ENCODE measurements around the gene OSMR.
A peak's percentile ranks its signal among the peaks of the same experiment; 100 is the strongest.

OSMR gene

GRCh38 chr5:38871790-38872551 is 26.2 kb downstream of the OSMR start:
- peak; percentile 98 for DNase-seq (ENCODE audit: low read depth)

GRCh38 chr5:38872826-38873225 is 27.0 kb downstream of the OSMR start:
- DNase-seq (ENCODE audit: low read depth), result no peak

GRCh38 chr5:38874948-38875456 is 29.2 kb downstream of the OSMR start:
- DNase-seq (ENCODE audit: low read depth), result no peak

GRCh38 chr5:38878391-38879077 is 32.7 kb downstream of the OSMR start:
- DNase-seq (ENCODE audit: low read depth), result no peak

GRCh38 chr5:38879078-38879460 is 33.3 kb downstream of the OSMR start:
- no peak for DNase-seq (ENCODE audit: low read depth)

- DNase-seq (ENCODE audit: low read depth), result no peak
These were observed 38.0 kb downstream of the OSMR start for GRCh38 chr5:38883842-38884241.

GRCh38 chr5:38885208-38885607 is 39.4 kb downstream of the OSMR start:
- no peak for DNase-seq (ENCODE audit: low read depth)

GRCh38 chr5:38888041-38888440 is 42.2 kb downstream of the OSMR start:
- no peak for DNase-seq (ENCODE audit: low read depth)

- no peak for DNase-seq (ENCODE audit: low read depth)
These were observed 43.6 kb downstream of the OSMR start for GRCh38 chr5:38889424-38889823.

- DNase-seq (ENCODE audit: low read depth), result no peak
These were observed 45.8 kb downstream of the OSMR start for GRCh38 chr5:38891563-38891962.

- no peak for DNase-seq (ENCODE audit: low read depth)
These were observed 46.6 kb downstream of the OSMR start for GRCh38 chr5:38892363-38892762.

GRCh38 chr5:38896760-38897159 is 50.9 kb downstream of the OSMR start:
- DNase-seq (ENCODE audit: low read depth), result no peak

GRCh38 chr5:38899936-38900335 is 54.1 kb downstream of the OSMR start:
- no peak for DNase-seq (ENCODE audit: low read depth)

GRCh38 chr5:38905516-38905915 is 59.7 kb downstream of the OSMR start:
- peak; percentile 57 for DNase-seq (ENCODE audit: low read depth)

- no peak for DNase-seq (ENCODE audit: low read depth)
These were observed 60.7 kb downstream of the OSMR start for GRCh38 chr5:38906503-38906902.

- DNase-seq (ENCODE audit: low read depth), result no peak
These were observed 66.1 kb downstream of the OSMR start for GRCh38 chr5:38911933-38912332.

- DNase-seq (ENCODE audit: low read depth), result no peak
These were observed 67.9 kb downstream of the OSMR start for GRCh38 chr5:38913714-38914113.

- no peak for DNase-seq (ENCODE audit: low read depth)
These were observed 71.0 kb downstream of the OSMR start for GRCh38 chr5:38916802-38917201.

- DNase-seq (ENCODE audit: low read depth), result no peak
These were observed 75.4 kb downstream of the OSMR start for GRCh38 chr5:38921174-38921573.

- DNase-seq (ENCODE audit: low read depth), result peak; percentile 20
These were observed 76.4 kb downstream of the OSMR start for GRCh38 chr5:38922199-38922598.

- peak; percentile 15 for DNase-seq (ENCODE audit: low read depth)
These were observed 78.0 kb downstream of the OSMR start for GRCh38 chr5:38923661-38924451.

- peak; percentile 47 for DNase-seq (ENCODE audit: low read depth)
These were observed 79.5 kb downstream of the OSMR start for GRCh38 chr5:38925154-38925925.
